H1 (cell line): ENCODE measurements around the gene APOC4. TPM values are rescaled to one million over a fixed set of nuclear protein-coding genes. Genes with fewer than 3 reads are reported as not detected.

Experiments used
- CTCF ChIA-PET: fragments of 300-600 bp; sonication (Branson Sonifier 250); formaldehyde crosslinking; loops from one replicate; lab custom pipeline; 2021; ENCODE audit not compliant: partially characterized antibody; lab: Charles Lee
- POLR2A ChIA-PET: fragments of 300-600 bp; sonication (Branson Sonifier 250); formaldehyde crosslinking; loops from one replicate; lab custom pipeline; 2021; ENCODE audit warnings: inconsistent platforms; ENCODE audit not compliant: partially characterized antibody; lab: Charles Lee
- DNase-seq, 2 experiments: peaks; one replicate each; pipeline versions ENCODE4 v3.0.0 to v3.0.0-alpha.2; 2010 to 2022; ENCODE audit warnings: low spot score in 2 of 2, low read depth in 1 of 2, mixed read lengths in 1 of 2
- FAIRE-seq: peaks from 2 replicates; lab custom pipeline; 2011; peaks lifted over from hg19 to GRCh38; lab: Jason Lieb, UNC
- H2AFZ ChIP-seq: 2 replicates; pipeline ENCODE4 v1.8.1; 2012; ENCODE audit warnings: low read length, inconsistent platforms
- H2AK5ac ChIP-seq: 2 replicates; pipeline ENCODE4 v1.6.1; 2013; ENCODE audit warnings: low read depth, low read length
- H2BK120ac ChIP-seq: replicated peaks from 2 replicates; pipeline ENCODE3; 2013; ENCODE audit warnings: low read depth, low read length, inconsistent platforms
- H2BK12ac ChIP-seq: 2 replicates; pipeline ENCODE4 v1.6.1; 2013; ENCODE audit warnings: low read depth, low read length
- H2BK15ac ChIP-seq: 2 replicates; pipeline ENCODE4 v1.6.1; 2013; ENCODE audit warnings: low read length
- H2BK20ac ChIP-seq: 2 replicates; pipeline ENCODE4 v1.6.1; 2013; ENCODE audit warnings: low read length
- H2BK5ac ChIP-seq: 2 replicates; pipeline ENCODE4 v1.6.1; 2013; ENCODE audit warnings: low read depth, low read length
- H3K14ac ChIP-seq: 2 replicates; pipeline ENCODE4 v1.6.1; 2013; ENCODE audit warnings: inconsistent platforms; ENCODE audit not compliant: insufficient read length
- H3K18ac ChIP-seq: 2 replicates; pipeline ENCODE4 v1.6.1; 2013; ENCODE audit warnings: low read length; ENCODE audit errors: extremely low read depth
- H3K23ac ChIP-seq: 2 replicates; pipeline ENCODE4 v1.6.1; 2013; ENCODE audit warnings: inconsistent platforms; ENCODE audit not compliant: insufficient read length
- H3K23me2 ChIP-seq: 2 replicates; pipeline ENCODE4 v1.6.1; 2013; ENCODE audit warnings: low read depth, low read length
- H3K27ac ChIP-seq: 2 replicates; pipeline ENCODE4 v1.6.1; 2011; ENCODE audit warnings: low read depth, low read length, inconsistent platforms
- H3K27me3 ChIP-seq, 4 experiments: replicated peaks in 1 of 4; 1 replicate in 1 of 4; 2 replicates in 3 of 4; pipeline versions ENCODE4 v1.6.1 to v1.8.1; 2011 to 2013; ENCODE audit warnings: low read length in 3 of 4, mild to moderate bottlenecking in 3 of 4, inconsistent platforms in 2 of 4, mixed read lengths in 2 of 4, moderate library complexity in 1 of 4; ENCODE audit not compliant: control insufficient read depth in 3 of 4, insufficient read depth in 3 of 4; ENCODE audit errors: extremely low read depth in 1 of 4
- H3K36me3 ChIP-seq, 4 experiments: 2 replicates each; pipeline versions ENCODE4 v1.6.1 to v1.8.1; 2011 to 2013; ENCODE audit warnings: mild to moderate bottlenecking in 4 of 4, low read length in 3 of 4, moderate library complexity in 2 of 4, control low read depth in 1 of 4, inconsistent platforms in 1 of 4; ENCODE audit not compliant: insufficient read depth in 4 of 4, control insufficient read depth in 2 of 4
- H3K4ac ChIP-seq: replicated peaks from 2 replicates; pipeline ENCODE3; 2013; ENCODE audit warnings: low read length, low read depth, mixed read lengths, inconsistent platforms; ENCODE audit not compliant: insufficient read length
- H3K4me1 ChIP-seq, 4 experiments: replicated peaks in 1 of 4; 1 replicate in 1 of 4; 2 replicates in 3 of 4; pipeline versions ENCODE4 v1.6.1 to v1.8.1; 2011 to 2013; ENCODE audit warnings: low read length in 3 of 4, inconsistent platforms in 2 of 4, mixed read lengths in 1 of 4; ENCODE audit not compliant: insufficient read depth in 4 of 4, control insufficient read depth in 3 of 4
- H3K4me2 ChIP-seq, 2 experiments: 2 replicates each; pipeline versions ENCODE4 v1.6.1 to v1.8.1; 2011 to 2013; ENCODE audit warnings: low read depth in 2 of 2, low read length in 2 of 2, control low read depth in 1 of 2, inconsistent platforms in 1 of 2, mild to moderate bottlenecking in 1 of 2; ENCODE audit not compliant: insufficient read depth in 1 of 2
- H3K4me3 ChIP-seq, 4 experiments: fragments of 200-600, 300-600 bp in 1 of 4; sonication (generic), shearing (Covaris generic), sonication (Bioruptor Twin) in 1 of 4; 2 replicates each; pipeline versions ENCODE4 v1.5.1 to v1.8.1; 2011 to 2016; ENCODE audit warnings: low read length in 4 of 4, low read depth in 3 of 4, control low read depth in 2 of 4, inconsistent platforms in 2 of 4, mild to moderate bottlenecking in 2 of 4, mixed read lengths in 1 of 4, moderate library complexity in 1 of 4; ENCODE audit not compliant: insufficient read depth in 2 of 4; ENCODE audit errors: extremely low read depth in 1 of 4
- H3K56ac ChIP-seq: replicated peaks from 2 replicates; pipeline ENCODE3; 2013; ENCODE audit warnings: low read depth, mild to moderate bottlenecking, mixed read lengths, low read length, inconsistent platforms; ENCODE audit not compliant: insufficient read length
- H3K79me1 ChIP-seq: 2 replicates; pipeline ENCODE4 v1.6.1; 2013; ENCODE audit warnings: low read depth, low read length, control low read depth
- H3K79me2 ChIP-seq, 2 experiments: 2 replicates each; pipeline versions ENCODE4 v1.6.1 to v1.8.1; 2012 to 2013; ENCODE audit warnings: low read length in 2 of 2, mild to moderate bottlenecking in 2 of 2, inconsistent platforms in 1 of 2; ENCODE audit not compliant: insufficient read depth in 2 of 2, control insufficient read depth in 1 of 2
- H3K9ac ChIP-seq, 4 experiments: replicated peaks in 1 of 4; 1 replicate in 1 of 4; 2 replicates in 3 of 4; pipeline versions ENCODE4 v1.6.1 to v1.8.1; 2011 to 2013; ENCODE audit warnings: low read depth in 3 of 4, low read length in 3 of 4, control low read depth in 2 of 4, mild to moderate bottlenecking in 2 of 4, moderate library complexity in 2 of 4, inconsistent platforms in 1 of 4; ENCODE audit errors: extremely low read depth in 1 of 4
- H3K9me3 ChIP-seq, 2 experiments: 2 replicates each; pipeline versions ENCODE4 v1.6.1 to v1.8.1; 2012 to 2013; ENCODE audit warnings: mild to moderate bottlenecking in 2 of 2, moderate library complexity in 2 of 2, control low read depth in 1 of 2, inconsistent platforms in 1 of 2, low read depth in 1 of 2, low read length in 1 of 2, mixed read lengths in 1 of 2; ENCODE audit not compliant: insufficient read depth in 2 of 2
- H4K20me1 ChIP-seq, 2 experiments: replicated peaks in 1 of 2; 2 replicates each; pipeline versions ENCODE3 to v1.8.1; 2011 to 2013; ENCODE audit warnings: inconsistent platforms in 2 of 2, low read length in 2 of 2, mild to moderate bottlenecking in 1 of 2; ENCODE audit not compliant: insufficient read depth in 2 of 2, control insufficient read depth in 1 of 2
- H4K5ac ChIP-seq: 2 replicates; pipeline ENCODE4 v1.6.1; 2013; ENCODE audit warnings: low read length, low read depth, mixed read lengths, inconsistent platforms; ENCODE audit not compliant: insufficient read length
- H4K8ac ChIP-seq: 2 replicates; pipeline ENCODE4 v1.8.0; 2013; ENCODE audit warnings: mild to moderate bottlenecking, moderate library complexity, low read length, inconsistent platforms; ENCODE audit not compliant: insufficient read depth; ENCODE audit errors: extremely low read depth
- H4K91ac ChIP-seq: replicated peaks from 2 replicates; pipeline ENCODE3; 2013; ENCODE audit warnings: low read length, mixed read lengths, inconsistent platforms; ENCODE audit not compliant: insufficient read length
- ATF3 ChIP-seq: IDR thresholded peaks from 2 replicates; pipeline ENCODE4 v1.6.1; 2011; ENCODE audit warnings: low read depth, mild to moderate bottlenecking, low read length; ENCODE audit not compliant: insufficient read depth
- CHD2 ChIP-seq: IDR thresholded peaks from 2 replicates; pipeline ENCODE4 v1.6.1; 2012; ENCODE audit warnings: low read length, improper control_type of control experiment
- CREB1 ChIP-seq: IDR thresholded peaks from 2 replicates; pipeline ENCODE4 v1.6.1; 2012; ENCODE audit warnings: inconsistent platforms
- HDAC2 ChIP-seq, 2 experiments: fragments of 300-600 bp in 1 of 2; sonication (generic) in 1 of 2; IDR thresholded peaks; 2 replicates each; pipeline ENCODE4 v1.6.1; 2011 to 2012; ENCODE audit warnings: low read depth in 2 of 2, low read length in 2 of 2, mild to moderate bottlenecking in 2 of 2, moderate library complexity in 2 of 2, borderline replicate concordance in 1 of 2, inconsistent platforms in 1 of 2
- JUND ChIP-seq: IDR thresholded peaks from 2 replicates; pipeline ENCODE4 v1.6.1; 2011; ENCODE audit warnings: mild to moderate bottlenecking, improper control_type of control experiment, low read length
- KDM1A ChIP-seq: fragments of 200-600, 300-600 bp; sonication (generic); IDR thresholded peaks from 2 replicates; pipeline ENCODE4 v1.7.1; 2016; ENCODE audit warnings: mild to moderate bottlenecking, low read length, borderline replicate concordance
- NANOG ChIP-seq: IDR thresholded peaks from 2 replicates; pipeline ENCODE4 v1.6.1; 2011; ENCODE audit warnings: low read length, low read depth, mild to moderate bottlenecking, inconsistent platforms; ENCODE audit not compliant: insufficient read depth, poor library complexity, severe bottlenecking
- PHF8 ChIP-seq: fragments of 200-600 bp; sonication (generic); conservative IDR thresholded peaks from 2 replicates; pipeline ENCODE4 v1.7.1; 2012; ENCODE audit warnings: low read depth, mild to moderate bottlenecking, inconsistent platforms, low read length, moderate library complexity
- RBBP5 ChIP-seq: IDR thresholded peaks from 2 replicates; pipeline ENCODE4 v1.7.1; 2012; ENCODE audit warnings: low read depth, mild to moderate bottlenecking, inconsistent platforms, low read length, moderate library complexity, borderline replicate concordance
- SIX5 ChIP-seq: IDR thresholded peaks from 2 replicates; pipeline ENCODE4 v1.6.1; 2011; ENCODE audit warnings: mild to moderate bottlenecking, low read depth, low read length
- TEAD4 ChIP-seq: IDR thresholded peaks from 2 replicates; pipeline ENCODE4 v1.6.1; 2012; ENCODE audit warnings: low read depth, low read length, inconsistent platforms, mixed read lengths
- WGBS, 2 experiments: shearing (Covaris generic) in 1 of 2; methylation state at CpG; one replicate each; pipeline versions ENCODE4 v1.1.6 to v1.1.7; 2013 to 2015; ENCODE audit warnings: low lambda C conversion rate in 2 of 2, mixed read lengths in 2 of 2, inconsistent platforms in 1 of 2, low coverage in 1 of 2, missing lambda C conversion rate in 1 of 2; ENCODE audit not compliant: insufficient replicate concordance in 2 of 2, insufficient coverage in 1 of 2, insufficient read length in 1 of 2; ENCODE audit errors: extremely low coverage in 1 of 2, missing lambda C conversion rate in 1 of 2; 5-methylcytosine and 5-hydroxymethylcytosine counted together
- polyA plus RNA-seq, 7 experiments: library from polyadenylated mRNA; depleted of rRNA in 3 of 7; stranded (reverse) in 5 of 7; unstranded in 2 of 7; fragments of >200 nt in 5 of 7; fragments of 200-250 nt in 2 of 7; gene quantifications; 1 replicate in 5 of 7; 2 replicates in 1 of 7; 4 replicates in 1 of 7; pipeline versions ENCODE4 v1.2.1 to v1.2.3, GENCODE V29; 2011 to 2013; ENCODE audit warnings: missing spikeins in 2 of 7, mixed read lengths in 2 of 7
- total RNA-seq: library from RNA; stranded (reverse); fragmentation: NEBNext Ultra II Directional; extraction: Animal tissue kit (Norgen Biotek cat#: 25700); gene quantifications from 2 replicates; pipeline ENCODE4 v1.2.1, GENCODE V29; 2021

The APOC4 gene
- total and polyA plus RNA-seq, 2 of the 8 experiments (the other 6 are each of a cell fraction or from before 2014, with no cell fraction given): not detected

GRCh38 chr19:44908074-44908835 is 33.8 kb upstream of the APOC4 start:
- Histone ChIP-seq H3K4me3 (no peak overlapping the region), H3K27me3 (no peaks in the 10 kb centered on the region), H2BK15ac (no peak overlapping the region), H3K4ac (no peak overlapping the region), H3K27ac (no peak overlapping the region), H3K4me2 (no peak overlapping the region), H2BK120ac (no peak overlapping the region), H2AK5ac (no peak overlapping the region), H3K79me1 (no peaks in the 10 kb centered on the region; the same call in 1 of the 2 replicates), H3K36me3 (peaks cover 9 to 27% (median 19%) of the 10 kb centered on the region in 4 experiments; a peak in 7 of 8 replicates), H3K56ac (no peak overlapping the region), H3K23me2 (peaks cover 3% of the 10 kb centered on the region; the same call in 1 of the 2 replicates), H3K79me2 (peaks cover 0 to 11% of the 10 kb centered on the region in 2 experiments; a peak in 1 of 4 replicates), H3K23ac (no peak overlapping the region), H4K5ac (no peak overlapping the region), H2BK20ac (no peak overlapping the region), H3K9me3 (no peaks in the 10 kb centered on the region), H3K18ac (no peak overlapping the region), H3K9ac (no peak overlapping the region), H2BK12ac (no peak overlapping the region), H4K91ac (no peak overlapping the region), H4K20me1 (peaks cover 0 to 19% of the 10 kb centered on the region in 2 experiments), H3K4me1 (peaks cover 0 to 14% (median 8%) of the 10 kb centered on the region in 4 experiments; a peak in 6 of 7 replicates), H4K8ac (no peak overlapping the region; the same call in 1 of the 2 replicates), H3K14ac (no peak overlapping the region), H2AFZ (no peak overlapping the region), H2BK5ac (no peak overlapping the region)
- WGBS, 2 experiments: 91% methylated on average over 17 of the region's 46 CpGs; no CpG with 5 or more reads in 1 of the 2 experiments
- no peak for DNase-seq
- ChIA-PET CTCF (interaction anchor here (0.6 to 15.2 kb wide), 6 partner anchors 16 to 1706 kb away, joined by 3 to 201 read pairs (median 4); partner anchors contain the start of gene CLPTM1), POLR2A (interaction anchor here (0.6 to 12.3 kb wide), 9 partner anchors 9 to 61 kb away, joined by 3 to 247 read pairs (median 6); partner anchors contain the start of genes CLPTM1 and TOMM40)
- no peak for FAIRE-seq
- no peak for TF ChIP-seq ATF3
- no peak for TF ChIP-seq SIX5
- no peak for TF ChIP-seq RBBP5
- no peak for TF ChIP-seq JUND
- TF ChIP-seq NANOG: no peak
- TF ChIP-seq CHD2: no peak
- no peak for TF ChIP-seq TEAD4
- TF ChIP-seq PHF8: no peak
- no peak for TF ChIP-seq KDM1A
- no peak for TF ChIP-seq CREB1
- no peak for TF ChIP-seq HDAC2 (IDR thresholded peaks at IDR 0.05; ENCODE audit: borderline replicate concordance in 1 of 2, low read depth in 2 of 2, low read length in 2 of 2)
